ENCODE measurements around the gene PLA2G4B. TPM values are rescaled to one million over a fixed set of nuclear protein-coding genes. Genes with fewer than 3 reads are reported as not detected.

Gene PLA2G4B
- total RNA-seq, 1 experiment from 2014 or later: 3.7 TPM

DNA sequence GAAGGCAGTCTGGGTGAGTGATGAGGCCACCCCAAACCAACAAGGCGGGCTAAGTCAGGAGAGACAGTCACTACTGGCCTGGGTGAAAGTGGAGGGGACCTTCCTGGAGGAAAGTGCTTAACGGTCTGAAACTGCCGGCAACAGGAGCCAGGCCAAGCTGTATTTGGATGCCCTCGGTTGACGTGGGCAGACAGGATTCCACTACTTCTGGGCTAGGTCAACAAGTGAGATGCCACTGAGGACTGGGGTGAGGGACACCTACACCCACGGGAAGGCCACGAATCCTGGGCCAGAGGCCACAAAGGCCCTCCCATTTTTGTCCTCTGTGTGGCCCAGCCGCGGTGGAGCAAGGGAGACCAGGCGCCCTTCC is 42.9 kb downstream of the PLA2G4B start:
- H2AFZ ChIP-seq (ENCODE audit: low read length): no peak overlapping the region
- no peak for TF ChIP-seq CTCF (conservative IDR thresholded peaks at IDR 0.05)
- no peak overlapping the region for H3K23ac ChIP-seq (ENCODE audit: insufficient read length, low read depth, low read length)
- no peaks in the 10 kb centered on the region for H3K79me1 ChIP-seq (ENCODE audit: insufficient read depth, low read depth, low read length, poor library complexity, severe bottlenecking)
- H3K23me2 ChIP-seq (ENCODE audit: insufficient read length, low read depth, low read length, poor library complexity, severe bottlenecking): peaks cover 3% of the 10 kb centered on the region
- H2BK120ac ChIP-seq (ENCODE audit: low read depth, low read length, poor library complexity, severe bottlenecking): no peak overlapping the region
- H4K20me1 ChIP-seq (ENCODE audit: control insufficient read depth, insufficient read depth, insufficient read length): no peaks in the 10 kb centered on the region
- H3K4me3 Mint-ChIP-seq: peak overlapping the region; percentile 5 to 28; a peak in 4 of 5 replicates
- H3K36me3 Mint-ChIP-seq (ENCODE audit: insufficient read depth in 1 of 3, low read depth in 3 of 3): peaks cover 0 to 1% (median 0%) of the 10 kb centered on the region in 3 experiments; a peak in 2 of 7 replicates
- H3K27ac ChIP-seq (ENCODE audit: insufficient read length, low read depth, low read length): no peak overlapping the region
- H4K8ac ChIP-seq (replicated peaks; ENCODE audit: insufficient read length, low read depth, low read length): no peak overlapping the region
- H2AK5ac ChIP-seq (ENCODE audit: insufficient read length, low read length): no peak overlapping the region
- H3K9me3 ChIP-seq (ENCODE audit: control insufficient read depth, low read depth, low read length): no peaks in the 10 kb centered on the region
- no peak overlapping the region for H3K27ac Mint-ChIP-seq
- no peak overlapping the region for H3K18ac ChIP-seq (ENCODE audit: insufficient read length, low read depth, low read length)
- no peak overlapping the region for H4K91ac ChIP-seq (ENCODE audit: insufficient read length, low read depth, low read length)
- no peaks in the 10 kb centered on the region for H3K79me2 ChIP-seq (ENCODE audit: insufficient read depth, low read length)
- no CpG with 5 or more reads among the region's 10 CpGs for WGBS (ENCODE audit: extremely low coverage, insufficient read length, low lambda C conversion rate)
- peak overlapping the region; percentile 32 for H3K4me2 ChIP-seq (ENCODE audit: insufficient read depth, insufficient read length, low read length)
- peaks cover 47% of the 10 kb centered on the region for H3K27me3 Mint-ChIP-seq (ENCODE audit: low read depth)
- no peak overlapping the region for H2BK20ac ChIP-seq (ENCODE audit: low read depth, low read length, poor library complexity, severe bottlenecking)
- H3K4me1 ChIP-seq (ENCODE audit: insufficient read depth, low read length): no peaks in the 10 kb centered on the region
- peaks cover 4 to 10% of the 10 kb centered on the region in 2 experiments for H3K4me1 Mint-ChIP-seq
- no peak overlapping the region for H2BK15ac ChIP-seq (ENCODE audit: low read depth, low read length)
- no peak overlapping the region for H2BK5ac ChIP-seq (ENCODE audit: insufficient read length, low read length)
- H3K56ac ChIP-seq (ENCODE audit: insufficient read length, low read depth, low read length): no peak overlapping the region
- no peak overlapping the region for H3K9ac ChIP-seq (ENCODE audit: extremely low read depth, insufficient read length, low read length)
- H3K4ac ChIP-seq (ENCODE audit: low read depth, low read length): no peak overlapping the region
- no peak overlapping the region for H2BK12ac ChIP-seq (ENCODE audit: insufficient read length, low read depth, low read length)
- H3T11ph ChIP-seq (ENCODE audit: low read length): no peak overlapping the region
- no peak overlapping the region for H4K5ac ChIP-seq (ENCODE audit: insufficient read length, low read depth, low read length)
- no peaks in the 10 kb centered on the region; a peak in 1 of 5 replicates for H3K9me3 Mint-ChIP-seq
- H3K14ac ChIP-seq (ENCODE audit: insufficient read depth, low read length): no peak overlapping the region
- no peak for DNase-seq
- peaks cover 7% of the 10 kb centered on the region; the same call in 1 of the 2 replicates for H3K27me3 ChIP-seq (ENCODE audit: insufficient read depth, low read length)
